Measurements from ENCODE around the gene FGD5.

The FGD5 gene

DNA sequence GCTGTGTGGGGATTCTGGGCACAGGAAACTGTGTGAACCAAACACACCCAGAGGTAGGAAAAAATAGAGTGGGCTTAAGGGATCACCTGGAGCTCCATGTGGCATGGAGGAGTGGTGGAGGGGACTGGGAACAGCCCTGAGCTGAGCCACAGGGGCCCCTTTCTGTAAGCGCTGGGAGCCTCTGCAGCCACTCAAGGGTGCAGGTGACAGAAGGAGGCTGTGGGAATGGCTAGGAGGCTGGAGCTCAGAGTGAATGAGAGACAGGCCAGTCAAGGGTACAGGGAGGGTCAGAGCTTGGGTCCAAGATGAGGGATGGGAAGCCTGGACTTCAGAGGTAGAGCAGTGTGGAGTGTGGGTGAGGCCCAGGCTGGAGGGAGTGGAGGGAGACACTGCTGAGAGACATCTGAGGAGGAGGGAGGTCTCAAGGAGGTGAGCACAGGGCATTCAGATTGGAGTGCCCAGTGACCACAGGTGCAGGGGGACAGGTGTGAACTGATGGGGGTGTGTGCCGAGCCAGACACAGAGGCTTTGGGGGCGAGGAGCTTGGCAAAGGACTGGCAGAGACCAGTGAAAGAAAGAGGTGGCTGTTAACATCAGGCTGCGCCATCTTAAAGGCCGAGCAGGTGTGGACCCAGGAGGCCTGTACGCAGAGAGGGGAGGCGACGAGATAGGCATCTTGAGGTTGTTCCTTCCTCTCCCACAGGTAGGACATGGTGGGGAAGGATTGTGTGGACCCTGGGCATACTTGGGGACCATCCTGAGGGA lies 56.8 kb downstream of the FGD5 start:
- no peak for DNase-seq (ENCODE audit: low spot score)
- POLR2A ChIA-PET (ENCODE audit: low non-redundant PET), result no interaction called here
- CTCF ChIA-PET, result no interaction called here
- TF ChIP-seq, protein P1, sequence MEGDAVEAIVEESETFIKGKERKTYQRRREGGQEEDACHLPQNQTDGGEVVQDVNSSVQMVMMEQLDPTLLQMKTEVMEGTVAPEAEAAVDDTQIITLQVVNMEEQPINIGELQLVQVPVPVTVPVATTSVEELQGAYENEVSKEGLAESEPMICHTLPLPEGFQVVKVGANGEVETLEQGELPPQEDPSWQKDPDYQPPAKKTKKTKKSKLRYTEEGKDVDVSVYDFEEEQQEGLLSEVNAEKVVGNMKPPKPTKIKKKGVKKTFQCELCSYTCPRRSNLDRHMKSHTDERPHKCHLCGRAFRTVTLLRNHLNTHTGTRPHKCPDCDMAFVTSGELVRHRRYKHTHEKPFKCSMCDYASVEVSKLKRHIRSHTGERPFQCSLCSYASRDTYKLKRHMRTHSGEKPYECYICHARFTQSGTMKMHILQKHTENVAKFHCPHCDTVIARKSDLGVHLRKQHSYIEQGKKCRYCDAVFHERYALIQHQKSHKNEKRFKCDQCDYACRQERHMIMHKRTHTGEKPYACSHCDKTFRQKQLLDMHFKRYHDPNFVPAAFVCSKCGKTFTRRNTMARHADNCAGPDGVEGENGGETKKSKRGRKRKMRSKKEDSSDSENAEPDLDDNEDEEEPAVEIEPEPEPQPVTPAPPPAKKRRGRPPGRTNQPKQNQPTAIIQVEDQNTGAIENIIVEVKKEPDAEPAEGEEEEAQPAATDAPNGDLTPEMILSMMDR (conservative IDR thresholded peaks at IDR 0.05; ENCODE audit: low read depth), result no peak
- no peak overlapping the region for H3K27ac ChIP-seq

DNA sequence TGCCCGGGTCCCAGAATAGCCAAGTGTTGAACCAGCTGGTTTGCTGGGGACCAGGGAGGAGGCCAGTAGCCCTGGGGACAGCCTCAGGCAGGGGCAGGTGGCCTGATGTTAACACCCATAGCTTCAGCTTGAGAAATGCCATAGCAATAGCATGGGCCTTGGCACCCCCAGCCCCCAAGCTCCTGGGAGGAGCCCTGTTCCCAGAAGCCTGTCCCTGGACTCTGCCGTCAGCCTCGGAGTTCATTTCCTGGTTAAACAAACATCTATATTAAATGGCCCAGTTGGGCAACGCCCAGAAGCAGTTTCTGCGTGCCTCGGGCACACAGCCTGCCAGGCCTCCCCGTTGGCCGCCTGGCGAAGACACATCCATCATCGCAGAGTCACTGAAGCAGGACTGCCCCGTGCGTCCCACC lies 58.2 kb downstream of the FGD5 start:
- TF ChIP-seq, protein P1 (conservative IDR thresholded peaks at IDR 0.05; ENCODE audit: low read depth), result no peak
- ChIA-PET CTCF (no interaction called here), POLR2A (ENCODE audit: low non-redundant PET) (no interaction called here)
- peak; percentile 5 for DNase-seq (ENCODE audit: low spot score)
- no peak overlapping the region for H3K27ac ChIP-seq

DNA sequence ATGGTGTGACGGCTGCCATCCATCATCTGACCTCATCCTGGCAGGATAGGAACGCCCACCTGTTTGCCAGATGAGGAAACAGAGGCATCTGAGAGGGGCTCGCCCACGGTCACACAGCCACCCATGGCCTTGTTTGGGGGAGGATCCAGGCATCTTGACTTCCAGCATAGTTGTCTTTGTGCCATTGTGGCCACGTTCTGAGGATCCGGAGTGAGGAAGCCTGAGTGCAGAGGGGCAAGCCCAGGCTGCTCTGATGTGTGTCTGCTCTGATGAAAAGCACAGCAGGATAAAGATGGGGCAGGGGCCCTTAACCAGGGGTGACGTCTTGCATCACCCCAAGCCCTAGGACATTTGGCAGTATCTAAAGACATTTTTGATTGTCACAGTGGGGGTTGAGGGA lies 58.7 kb downstream of the FGD5 start:
- CTCF ChIA-PET, result no interaction called here
- POLR2A ChIA-PET (ENCODE audit: low non-redundant PET), result no interaction called here
- TF ChIP-seq, protein P1 (conservative IDR thresholded peaks at IDR 0.05; ENCODE audit: low read depth), result no peak

DNA sequence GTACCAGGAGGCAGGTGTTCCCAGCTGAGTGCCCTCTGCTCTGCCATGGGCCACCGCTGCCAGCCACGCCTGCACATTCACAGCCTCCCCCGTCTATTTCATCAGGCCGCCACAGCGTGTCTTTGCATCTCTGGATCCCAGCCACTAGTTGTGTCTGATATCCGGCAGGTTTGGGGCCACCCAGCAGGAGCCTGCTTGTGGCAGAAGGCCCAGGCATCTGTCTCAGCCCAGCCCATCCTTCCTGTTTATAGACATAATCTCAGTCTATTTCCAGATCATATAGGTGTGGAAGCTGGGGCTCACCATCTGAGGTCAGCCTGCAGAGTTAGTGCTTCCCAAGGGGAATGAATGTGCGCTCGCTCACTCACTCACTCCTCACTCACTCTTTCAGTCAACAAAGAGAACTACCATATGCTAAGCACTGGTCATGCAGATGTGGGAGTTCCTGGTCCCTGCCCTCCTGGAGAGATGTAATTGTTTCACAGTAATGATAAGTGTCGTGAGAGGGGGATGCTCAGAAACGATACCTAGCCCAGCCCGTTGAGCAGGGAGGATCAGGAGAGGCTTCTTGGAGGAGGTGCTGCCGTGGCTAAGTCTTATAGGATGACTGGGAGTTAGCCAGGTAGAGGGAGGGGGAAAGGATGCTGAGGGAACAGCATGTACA lies 60.6 kb downstream of the FGD5 start:
- ChIA-PET CTCF (no interaction called here), POLR2A (ENCODE audit: low non-redundant PET) (no interaction called here)
- DNase-seq (ENCODE audit: low spot score), result no peak
- H3K27ac ChIP-seq, result no peak overlapping the region
- TF ChIP-seq, protein P1 (conservative IDR thresholded peaks at IDR 0.05; ENCODE audit: low read depth), result no peak

More for the DNA sequence above, 58.7 kb downstream of the FGD5 start:
- no peak overlapping the region for H3K27ac ChIP-seq
- DNase-seq (ENCODE audit: low spot score), result no peak

DNA sequence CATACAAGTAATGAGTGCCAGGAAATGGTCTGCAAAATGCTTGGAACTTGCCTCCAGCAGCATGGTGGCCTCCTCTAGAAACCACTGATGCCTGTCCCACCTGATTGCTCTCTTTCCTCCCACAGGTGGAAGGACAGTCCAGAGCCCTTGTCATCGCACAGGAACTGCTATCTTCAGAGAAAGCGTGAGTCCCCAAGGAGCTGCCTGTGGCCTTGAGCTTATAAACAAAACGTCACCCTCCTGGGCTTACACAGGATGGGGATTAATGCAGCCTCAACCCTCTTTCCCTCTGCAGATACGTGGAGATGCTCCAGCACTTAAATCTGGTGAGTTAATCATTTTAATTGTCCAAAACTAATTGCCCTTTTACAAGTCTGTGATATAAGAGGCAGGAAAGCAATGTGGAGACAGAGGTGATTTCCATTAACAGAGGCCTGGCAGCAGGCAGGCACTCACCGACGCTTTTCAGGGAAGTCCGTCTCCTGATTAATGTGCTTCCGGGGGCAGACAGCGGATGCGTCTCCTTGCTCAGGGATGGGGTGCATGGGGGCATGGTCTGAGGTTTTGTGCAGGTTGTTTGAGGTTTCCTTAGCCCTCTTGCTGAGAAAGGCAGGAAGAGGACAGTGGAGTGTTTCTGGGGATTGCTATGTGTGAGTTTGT lies 61.8 kb downstream of the FGD5 start:
- ChIA-PET CTCF (interaction anchor here (0.6 kb wide), 1 partner anchor 27 kb away, joined by 4 read pairs; no protein-coding TSS in a partner anchor), POLR2A (ENCODE audit: low non-redundant PET) (no interaction called here)
- DNase-seq (ENCODE audit: low spot score), result no peak
- TF ChIP-seq, protein P1 (conservative IDR thresholded peaks at IDR 0.05; ENCODE audit: low read depth), result no peak
- no peak overlapping the region for H3K27ac ChIP-seq

DNA sequence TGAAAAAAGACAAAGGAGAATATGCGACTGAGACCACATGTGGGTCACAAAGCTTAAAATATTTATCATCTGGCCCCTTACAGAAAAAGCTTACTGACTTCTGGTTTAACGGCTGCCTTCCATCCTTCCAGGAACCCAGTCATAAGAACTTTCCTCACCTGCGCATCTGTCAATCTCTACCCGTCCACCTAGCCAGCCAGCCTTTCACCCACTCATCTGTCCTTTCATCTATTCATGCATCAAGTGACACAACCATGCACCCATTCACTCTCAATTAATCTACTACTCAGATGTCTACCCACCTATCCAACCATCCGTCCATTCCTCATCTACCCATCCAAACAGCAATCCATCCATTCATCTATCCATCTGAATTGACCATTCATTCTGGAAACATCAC lies 64.5 kb downstream of the FGD5 start:
- CTCF ChIA-PET, result interaction anchor here (0.6 kb wide), 1 partner anchor 676 kb away, joined by 3 read pairs; no protein-coding TSS in a partner anchor
- no peak for DNase-seq (ENCODE audit: low spot score)
- H3K27ac ChIP-seq, result no peak overlapping the region
- TF ChIP-seq, protein P1 (conservative IDR thresholded peaks at IDR 0.05; ENCODE audit: low read depth), result no peak
- POLR2A ChIA-PET (ENCODE audit: low non-redundant PET), result no interaction called here

Data from RWPE1 (cell line).